HG02852 (cell line): ENCODE results near the gene ZSWIM7.
"Not testable (repeated sequence)": the region's sequence is repeated elsewhere in the genome, so short reads cannot be mapped to it uniquely, and the experiment has no call there.

ENCODE experiments used
- ATAC-seq: cut with Tn5 transposase; IDR thresholded peaks from one replicate; pipeline ENCODE4 v1.9.1; 2021; ENCODE audit warnings: mild to moderate bottlenecking, moderate library complexity; ENCODE audit not compliant: unreplicated experiment

ZSWIM7 gene

GRCh38 chr17:15999974-16000827, 697 bp upstream of the ZSWIM7 start:
- peak; percentile 31 for ATAC-seq

- ATAC-seq, result no peak
Measured at GRCh38 chr17:15998031-15998562, 1.4 kb downstream of the ZSWIM7 start.

GRCh38 chr17:15996322-15996721, 3.2 kb downstream of the ZSWIM7 start:
- no peak for ATAC-seq

- ATAC-seq, result no peak
Measured at GRCh38 chr17:15981646-15982580, 17.6 kb downstream of the ZSWIM7 start.

- ATAC-seq, result peak; percentile 85
Measured at GRCh38 chr17:15981208-15981607, 18.3 kb downstream of the ZSWIM7 start.

- ATAC-seq, result not testable (repeated sequence)
Measured at GRCh38 chr17:15979013-15979412, 20.5 kb downstream of the ZSWIM7 start.

- no peak for ATAC-seq
Measured at GRCh38 chr17:15978606-15979005, 20.9 kb downstream of the ZSWIM7 start.

GRCh38 chr17:15977894-15978293, 21.6 kb downstream of the ZSWIM7 start:
- no peak for ATAC-seq

GRCh38 chr17:15973834-15974233, 25.7 kb downstream of the ZSWIM7 start:
- ATAC-seq, result no peak

GRCh38 chr17:15973016-15973415, 26.5 kb downstream of the ZSWIM7 start:
- ATAC-seq, result no peak

GRCh38 chr17:15972497-15972951, 27.0 kb downstream of the ZSWIM7 start:
- no peak for ATAC-seq

- no peak for ATAC-seq
Measured at GRCh38 chr17:15971882-15972281, 27.6 kb downstream of the ZSWIM7 start.

GRCh38 chr17:15971098-15971678, 28.3 kb downstream of the ZSWIM7 start:
- ATAC-seq, result no peak

- no peak for ATAC-seq
Measured at GRCh38 chr17:15970500-15970899, 29.0 kb downstream of the ZSWIM7 start.

GRCh38 chr17:15969463-15969862, 30.0 kb downstream of the ZSWIM7 start:
- ATAC-seq, result no peak

GRCh38 chr17:15967706-15968399, 31.7 kb downstream of the ZSWIM7 start:
- ATAC-seq, result no peak

- ATAC-seq, result no peak
Measured at GRCh38 chr17:15966879-15967248, 32.6 kb downstream of the ZSWIM7 start.

- no peak for ATAC-seq
Measured at GRCh38 chr17:15966183-15966878, 33.2 kb downstream of the ZSWIM7 start.

- no peak for ATAC-seq
Measured at GRCh38 chr17:15965528-15965927, 34.0 kb downstream of the ZSWIM7 start.

GRCh38 chr17:15963670-15964110, 35.8 kb downstream of the ZSWIM7 start:
- no peak for ATAC-seq
